GM21529 (cell line): ENCODE measurements around the gene CRYM.
"Not testable (repeated sequence)": the region's sequence is repeated elsewhere in the genome, so short reads cannot be mapped to it uniquely, and the experiment has no call there.

Experiments used
- ATAC-seq: cut with Tn5 transposase; IDR thresholded peaks from one replicate; pipeline ENCODE4 v1.9.1; 2021; ENCODE audit not compliant: unreplicated experiment

Gene CRYM

DNA sequence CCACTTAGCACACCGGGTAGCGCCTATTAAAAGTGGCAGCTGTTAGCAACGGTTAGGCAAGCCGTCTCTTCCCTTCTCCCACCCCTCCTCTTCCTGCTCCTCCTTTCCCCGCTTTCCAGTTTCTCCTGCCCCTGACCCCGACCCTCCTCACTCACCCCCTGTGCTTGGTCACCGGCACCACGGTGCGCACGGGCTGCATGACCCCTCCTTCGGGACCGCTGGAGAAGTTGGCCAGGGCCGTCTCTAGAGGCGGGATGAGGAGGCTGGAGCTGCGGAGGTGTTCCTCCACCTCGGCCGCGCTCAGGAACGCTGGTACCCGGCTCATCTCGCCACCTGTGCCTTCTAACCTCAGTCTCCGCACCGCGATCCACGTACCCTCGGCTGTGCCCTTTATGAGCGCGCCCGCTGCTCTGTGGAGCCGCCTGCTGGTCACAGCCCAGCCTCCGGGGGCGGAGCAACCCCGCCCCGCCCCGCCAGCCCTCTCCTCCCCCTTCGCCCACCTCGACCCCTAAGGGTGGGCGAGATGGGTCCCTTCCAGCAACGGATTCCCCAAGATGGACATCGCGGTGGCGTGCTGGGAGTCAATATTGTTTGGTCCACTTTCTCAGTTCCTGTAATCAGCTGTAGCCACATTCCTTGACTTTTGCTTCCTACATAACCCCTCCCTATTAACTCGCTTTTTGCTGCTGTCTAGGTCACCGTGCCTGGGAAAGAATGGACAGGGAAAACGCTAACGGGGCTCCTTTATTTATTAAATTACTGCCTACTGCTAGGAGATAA is at the start of gene CRYM:
Gene CRYM (minus strand): TSS at position 364 of the 780 bp plus-strand sequence. CDS start 39 bp downstream, at position 325.
- peak; percentile 67 for ATAC-seq

GRCh38 chr16:21327046-21327445 is 49.0 kb upstream of the CRYM start:
- no peak for ATAC-seq

DNA sequence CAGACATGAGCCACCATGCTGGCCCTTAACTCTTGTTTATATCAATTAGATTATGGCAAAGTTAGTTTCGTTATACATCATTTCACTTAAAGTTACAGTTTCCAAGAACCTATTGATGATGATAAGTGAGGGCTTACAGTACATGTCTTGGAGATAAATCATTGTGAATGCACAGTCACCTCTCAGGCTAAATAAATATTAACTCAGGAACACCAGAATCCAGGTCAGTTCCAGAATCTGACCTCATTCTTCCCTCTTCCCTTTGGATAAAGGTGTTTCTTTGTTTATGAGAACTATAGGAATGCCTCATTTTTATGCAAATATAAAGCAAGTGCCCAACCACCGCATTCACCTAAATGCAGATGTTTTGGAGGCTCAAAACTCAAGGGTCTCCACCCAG is 48.4 kb upstream of the CRYM start:
- no peak for ATAC-seq

- no peak for ATAC-seq
Observed at GRCh38 chr16:21324267-21324666, 46.2 kb upstream of the CRYM start.

DNA sequence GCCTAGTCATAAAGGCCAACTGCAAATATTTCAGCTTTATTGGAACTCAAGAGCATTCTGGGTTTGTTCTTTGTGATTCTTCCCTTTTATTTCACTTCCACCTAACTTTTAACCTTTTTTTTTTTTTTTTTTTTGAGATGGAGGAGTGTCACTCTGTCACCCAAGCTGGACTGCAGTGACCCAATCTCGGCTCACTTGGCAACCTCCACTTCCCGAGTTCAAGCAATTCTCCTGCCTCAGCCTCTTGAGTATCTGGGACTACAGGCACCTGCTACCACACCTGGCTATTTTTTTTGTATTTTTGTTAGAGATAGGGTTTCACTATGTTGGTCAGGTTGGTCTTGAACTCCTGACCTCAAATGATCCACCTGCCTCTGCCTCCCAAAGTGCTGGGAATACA is 44.2 kb upstream of the CRYM start:
- ATAC-seq = not testable (repeated sequence)

DNA sequence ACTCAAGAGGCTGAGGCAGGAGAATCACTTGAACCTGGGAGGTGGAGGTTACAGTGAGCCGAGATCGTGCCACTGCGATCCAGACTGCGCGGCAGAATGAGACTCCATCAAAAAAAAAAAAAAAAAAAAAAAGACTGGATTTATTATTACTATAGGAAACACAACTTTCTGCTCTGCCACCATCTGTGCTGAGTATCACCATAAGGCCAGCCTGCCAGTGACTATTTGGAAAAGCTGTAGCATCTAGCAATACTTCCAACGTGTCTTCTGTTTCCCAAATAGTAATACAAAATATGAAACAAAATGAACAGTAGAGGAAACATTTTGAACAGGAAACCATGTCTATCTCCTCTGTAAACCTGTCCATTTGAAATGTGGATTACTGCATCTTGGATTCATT is 43.6 kb upstream of the CRYM start:
- no peak for ATAC-seq

GRCh38 chr16:21314339-21314738 is 36.2 kb upstream of the CRYM start:
- no peak for ATAC-seq

- ATAC-seq = not testable (repeated sequence)
Observed at GRCh38 chr16:21312863-21313372, 34.8 kb upstream of the CRYM start.

DNA sequence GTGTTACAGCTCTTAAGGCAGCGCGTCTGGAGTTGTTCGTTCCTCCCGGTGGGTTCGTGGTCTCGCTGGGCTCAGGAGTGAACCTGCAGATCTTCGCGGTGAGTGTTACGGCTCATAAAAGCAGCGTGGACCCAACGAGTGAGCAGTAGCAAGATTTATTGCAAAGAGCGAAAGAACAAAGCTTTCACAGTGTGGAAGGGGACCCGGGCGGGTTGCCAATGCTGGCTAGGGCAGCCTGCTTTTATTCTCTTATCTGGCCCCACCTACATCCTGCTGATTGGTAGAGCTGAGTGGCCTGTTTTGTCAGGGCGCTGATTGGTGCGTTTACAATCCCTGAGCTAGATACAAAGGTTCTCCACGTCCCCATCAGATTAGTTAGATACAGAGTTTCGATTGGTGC is 34.0 kb upstream of the CRYM start:
- ATAC-seq = not testable (repeated sequence)

- not testable (repeated sequence) for ATAC-seq
Observed at GRCh38 chr16:21306712-21307111, 28.6 kb upstream of the CRYM start.

DNA sequence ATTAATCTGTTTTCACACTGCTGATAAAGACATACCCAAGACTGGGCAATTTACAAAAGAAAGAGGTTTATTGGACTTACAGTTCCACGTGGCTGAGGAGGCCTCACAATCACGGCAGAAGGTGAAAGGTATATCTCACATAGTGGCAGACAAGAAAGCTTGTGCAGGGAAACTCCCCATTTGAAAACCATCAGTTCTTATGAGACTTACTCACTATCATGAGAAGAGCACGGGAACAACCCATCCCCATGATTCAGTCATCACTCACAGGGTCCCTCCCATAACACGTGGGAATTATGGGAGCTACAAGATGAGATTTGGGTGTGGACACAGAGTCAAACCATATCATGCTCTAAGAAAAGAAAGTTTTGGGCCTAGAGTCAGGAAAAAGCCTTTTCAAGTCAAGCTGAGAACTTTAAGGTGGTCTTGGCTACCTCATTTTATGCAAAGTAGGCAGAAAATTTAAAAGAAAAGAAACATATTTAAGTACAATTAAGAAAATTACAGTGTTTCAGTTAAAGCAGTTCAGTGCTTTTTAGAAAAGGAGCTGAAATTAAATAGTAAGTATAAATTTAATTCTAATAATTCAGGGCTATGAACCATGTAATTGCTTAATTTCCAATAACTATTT is 24.9 kb upstream of the CRYM start:
- ATAC-seq = no peak

DNA sequence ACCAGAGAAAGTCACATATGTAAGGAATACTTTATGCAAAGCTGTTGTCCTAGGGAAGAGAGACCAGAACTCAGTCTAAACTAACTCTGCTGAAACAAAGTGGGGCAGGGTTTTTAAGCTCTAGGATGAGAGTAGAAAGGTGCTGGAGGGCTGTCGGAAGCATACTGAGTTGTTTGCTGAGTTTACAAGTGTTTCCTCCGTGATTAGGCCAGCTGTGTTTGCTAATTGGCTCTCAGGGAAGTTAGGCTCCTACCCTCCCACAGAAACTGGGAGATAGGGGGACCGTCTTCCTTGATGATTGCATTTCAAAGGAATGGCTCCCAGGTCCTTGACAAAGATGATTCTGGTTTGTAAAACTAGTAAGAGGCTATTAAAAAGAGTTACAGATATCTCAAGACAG is 24.4 kb upstream of the CRYM start:
- ATAC-seq = no peak

DNA sequence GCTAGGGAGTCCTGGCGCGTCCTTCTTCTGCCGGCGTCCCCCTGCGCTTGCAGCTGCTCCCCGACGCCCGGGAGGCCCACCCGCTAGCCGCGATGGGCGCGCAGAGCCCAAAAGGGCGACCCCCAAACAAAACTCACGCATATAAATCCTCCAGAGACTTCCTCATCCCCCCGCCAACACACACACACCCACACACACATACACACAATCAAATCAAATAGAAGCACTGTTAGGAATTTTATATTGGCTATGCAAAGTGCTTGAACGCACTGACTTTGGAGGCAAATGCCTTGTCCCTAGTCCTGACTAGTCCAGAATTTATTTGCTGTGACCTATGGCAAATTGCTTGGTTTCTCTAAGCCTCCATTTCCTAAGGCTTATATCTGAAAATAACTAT is 23.8 kb upstream of the CRYM start:
- ATAC-seq = no peak

- peak; percentile 60 for ATAC-seq
Observed at GRCh38 chr16:21301168-21301894, 23.2 kb upstream of the CRYM start.

GRCh38 chr16:21300309-21301167 is 22.4 kb upstream of the CRYM start:
- ATAC-seq = peak; percentile 58

DNA sequence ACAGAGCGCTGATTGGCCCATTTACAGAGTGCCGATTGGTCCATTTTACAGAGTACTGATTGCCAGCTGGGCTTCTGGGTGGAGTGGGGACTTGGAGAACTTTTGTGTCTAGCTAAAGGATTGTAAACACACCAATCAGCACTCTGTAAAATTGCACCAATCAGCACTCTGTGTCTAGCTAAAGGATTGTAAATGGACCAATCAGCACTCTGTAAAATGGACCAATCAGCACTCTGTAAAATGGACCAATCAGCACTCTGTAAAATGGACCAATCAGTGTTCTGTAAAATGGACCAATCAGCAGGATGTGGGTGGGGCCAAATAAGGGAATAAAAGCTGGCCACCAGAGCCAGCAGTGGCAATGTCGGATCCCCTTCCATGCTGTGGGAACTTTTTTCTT is 11.7 kb upstream of the CRYM start:
- not testable (repeated sequence) for ATAC-seq

GRCh38 chr16:21285314-21285713 is 7.2 kb upstream of the CRYM start:
- no peak for ATAC-seq

DNA sequence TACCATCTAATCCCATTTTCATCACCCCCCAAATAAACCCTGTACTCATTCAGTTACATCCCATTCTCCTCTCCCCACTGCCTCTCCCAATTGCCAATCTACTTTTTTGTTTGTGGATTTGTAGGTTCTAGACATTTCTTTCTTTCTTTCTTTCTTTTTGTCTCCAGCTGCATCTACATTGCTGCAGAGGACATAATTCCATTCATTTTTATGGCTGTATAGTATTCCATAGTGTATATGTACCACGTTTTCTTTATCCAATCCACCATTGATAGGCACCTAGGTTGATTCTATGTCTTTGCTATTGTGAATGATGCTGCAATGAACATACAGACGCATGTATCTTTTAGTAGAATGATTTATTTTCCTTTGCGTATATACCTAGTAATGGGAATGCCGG is 6.3 kb upstream of the CRYM start:
- ATAC-seq = no peak

DNA sequence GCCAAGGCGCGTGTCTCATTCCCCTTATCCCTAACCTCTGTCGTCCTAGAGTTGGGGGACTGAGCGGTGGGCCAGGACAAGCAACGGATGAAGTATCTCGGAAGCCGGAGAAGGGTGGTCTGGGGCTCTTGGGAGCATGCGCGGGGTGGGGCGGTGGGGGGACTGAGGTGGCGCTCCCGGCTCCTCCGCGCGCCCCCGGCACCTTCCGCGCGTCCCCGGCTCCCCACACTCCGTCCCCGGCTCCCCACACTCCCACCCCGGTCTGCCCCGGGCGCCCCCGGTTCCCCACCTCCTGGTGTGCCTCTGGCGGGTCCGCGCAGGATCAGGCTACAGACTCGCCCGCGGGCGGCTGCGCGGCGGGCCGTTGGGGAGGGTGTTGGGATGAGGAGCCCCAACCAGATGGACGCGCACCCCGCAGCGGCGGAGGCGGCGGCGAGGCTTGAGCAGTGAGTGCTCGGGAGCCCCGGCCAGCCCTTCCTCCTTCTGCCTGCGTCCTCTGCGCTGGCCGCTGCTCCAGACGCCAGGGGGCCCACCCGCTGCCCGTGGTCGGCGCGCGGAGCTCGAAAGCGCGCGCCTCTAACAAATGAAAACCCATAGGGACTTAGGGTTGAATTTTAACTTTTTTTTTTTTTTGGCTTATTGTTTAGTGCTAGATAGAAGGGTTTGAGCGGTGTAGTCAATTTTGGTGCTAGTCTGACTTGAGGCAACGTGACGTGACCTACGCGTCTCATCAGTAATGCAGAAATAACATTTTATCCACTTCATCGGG is 5.6 kb upstream of the CRYM start:
- no peak for ATAC-seq
